HT-29 (cell line): ENCODE data around the gene FAM200A. TPM values are rescaled to one million over a fixed set of nuclear protein-coding genes. Genes with fewer than 3 reads are reported as not detected.
A peak's percentile ranks its signal among the peaks of the same experiment; 100 is the strongest.
"Not testable (repeated sequence)": the region's sequence is repeated elsewhere in the genome, so short reads cannot be mapped to it uniquely, and the experiment has no call there.

ENCODE experiments used
- DNase-seq: peaks from one replicate; pipeline ENCODE4 v3.0.0-alpha.2; 2015; ENCODE audit warnings: low spot score
- total RNA-seq: library from RNA; depleted of rRNA; stranded (reverse); fragments of >200 nt; shearing (Covaris generic); gene quantifications from 2 replicates; pipeline ENCODE4 v1.2.3, GENCODE V29; 2014; rRNA removed

FAM200A gene
- total RNA-seq, 1 experiment from 2014 or later: 1.7 TPM

GRCh38 chr7:99504281-99504602 is 47.7 kb downstream of the FAM200A start:
- no peak for DNase-seq

DNA sequence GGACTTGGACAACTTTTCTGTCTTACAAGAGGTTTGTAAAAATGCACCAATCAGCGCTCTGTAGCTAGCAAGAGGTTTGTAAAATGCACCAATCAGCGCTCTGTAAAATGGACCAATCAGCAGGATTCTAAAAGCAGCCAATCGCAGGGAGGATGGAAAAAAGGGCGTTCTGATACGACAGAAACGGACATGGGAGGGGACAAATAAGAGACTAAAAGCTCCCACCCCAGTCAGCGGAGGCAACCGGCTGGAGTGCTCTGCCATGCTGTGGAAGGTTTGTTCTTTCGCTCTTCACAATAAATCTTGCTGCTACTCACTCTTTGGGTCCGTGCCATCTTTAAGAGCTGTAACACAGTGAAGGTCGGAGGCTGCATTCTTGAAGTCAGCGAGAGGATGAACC is 50.7 kb downstream of the FAM200A start:
- not testable (repeated sequence) for DNase-seq

DNA sequence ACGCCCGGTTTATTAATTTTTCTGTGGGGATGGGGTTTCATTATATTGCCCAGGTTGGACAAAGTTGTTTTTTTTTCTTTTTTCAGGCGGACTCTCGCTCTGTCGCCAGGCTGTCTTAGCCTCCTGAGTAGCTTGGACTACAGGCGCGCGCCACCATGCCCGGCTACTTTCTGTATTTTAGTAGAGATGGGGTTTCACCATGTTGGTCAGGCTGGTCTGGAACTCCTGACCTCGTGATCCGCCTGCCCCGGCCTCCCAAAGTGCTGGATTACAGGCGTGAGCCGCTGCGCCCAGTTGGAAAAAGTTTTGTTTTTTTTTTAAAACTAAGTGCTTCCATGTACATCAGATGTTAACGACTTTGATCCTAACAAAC is 51.3 kb downstream of the FAM200A start:
- DNase-seq: no peak

- peak; percentile 96 for DNase-seq
These were observed 51.9 kb downstream of the FAM200A start, which contains the start of gene ZNF394 for GRCh38 chr7:99499721-99500636. TSS of gene ZNF394 (minus strand) at chr7:99500281. CDS start at chr7:99500093, 188 bp downstream.

- no peak for DNase-seq
These were observed 52.6 kb downstream of the FAM200A start for GRCh38 chr7:99499371-99499720.

DNA sequence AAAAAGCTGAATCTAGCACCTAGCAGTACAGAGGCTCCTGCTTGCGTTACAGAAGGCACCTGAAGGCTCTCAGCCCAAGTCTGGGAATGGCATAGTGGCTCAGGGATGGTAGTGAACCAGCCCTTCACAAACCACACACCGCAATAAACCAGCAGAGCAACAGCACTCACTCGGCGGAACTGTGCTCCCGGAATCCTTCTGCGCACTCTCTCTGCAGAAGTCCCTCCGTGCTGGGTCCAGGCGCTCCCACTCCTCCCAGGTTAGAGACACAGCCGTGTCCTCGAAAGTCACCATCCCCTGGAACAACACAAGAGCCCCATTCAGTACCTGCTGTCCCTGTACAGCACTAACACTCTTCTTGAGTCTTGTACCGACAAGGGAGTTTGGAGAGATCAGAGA is 53.4 kb downstream of the FAM200A start:
- DNase-seq: peak; percentile 52

- no peak for DNase-seq
These were observed 54.0 kb downstream of the FAM200A start for GRCh38 chr7:99497766-99498545.

Other genes with a start within 250 kb of the FAM200A start
- gene ARPC1A, start 226.2 kb downstream of the FAM200A start, total RNA-seq: 120 and 151 TPM in 2 replicates
- gene ARPC1B, start 177.4 kb downstream of the FAM200A start, total RNA-seq: 987 and 1,117 TPM in 2 replicates
- 51.2 and 57.8 TPM in 2 replicates for gene PDAP1, start 143.5 kb downstream of the FAM200A start, total RNA-seq
- gene BUD31, start 143.1 kb downstream of the FAM200A start, total RNA-seq: 120 and 130 TPM in 2 replicates
- gene PTCD1, start 113.3 kb downstream of the FAM200A start, total RNA-seq: 18.2 and 22.3 TPM in 2 replicates
- gene CPSF4, start 113.2 kb downstream of the FAM200A start, total RNA-seq: 101 and 112 TPM in 2 replicates
- 918 and 1,014 TPM in 2 replicates for gene ATP5MF, start 85.9 kb downstream of the FAM200A start, total RNA-seq
- gene ZNF789, start 79.2 kb downstream of the FAM200A start, total RNA-seq: 18.6 and 20.4 TPM in 2 replicates
- gene ZNF394, start 51.8 kb downstream of the FAM200A start, total RNA-seq: 21.0 and 28.5 TPM in 2 replicates
- gene ZKSCAN5, start 47.5 kb downstream of the FAM200A start, total RNA-seq: 8.5 and 9.7 TPM in 2 replicates
- gene ZNF655, start 6.5 kb upstream of the FAM200A start, total RNA-seq: 38.6 and 39.7 TPM in 2 replicates
- gene TMEM225B, start 46.2 kb upstream of the FAM200A start, total RNA-seq: 0.05 TPM in 1 of 2 replicates, not detected in the other
- 11.0 and 15.0 TPM in 2 replicates for gene ZSCAN25, start 64.8 kb upstream of the FAM200A start, total RNA-seq
- 96.3 and 108 TPM in 2 replicates for gene CYP3A5, start 127.9 kb upstream of the FAM200A start, total RNA-seq
- gene CYP3A7, start 183.1 kb upstream of the FAM200A start, total RNA-seq: 0.10 TPM in 1 of 2 replicates, not detected in the other
- gene CYP3A4, start 232.1 kb upstream of the FAM200A start, total RNA-seq: not detected in 2 replicates